Ramos (cell line): ENCODE results near the gene INS.

Experiments used
- in situ Hi-C: fragments of 300-500 bp; cut with MboI; formaldehyde crosslinking; loops from one replicate; pipeline ENCODE4 v1.14.3; 2022; ENCODE audit warnings: low sequenced_read_pairs; ENCODE audit not compliant: unreplicated experiment

The INS gene

DNA sequence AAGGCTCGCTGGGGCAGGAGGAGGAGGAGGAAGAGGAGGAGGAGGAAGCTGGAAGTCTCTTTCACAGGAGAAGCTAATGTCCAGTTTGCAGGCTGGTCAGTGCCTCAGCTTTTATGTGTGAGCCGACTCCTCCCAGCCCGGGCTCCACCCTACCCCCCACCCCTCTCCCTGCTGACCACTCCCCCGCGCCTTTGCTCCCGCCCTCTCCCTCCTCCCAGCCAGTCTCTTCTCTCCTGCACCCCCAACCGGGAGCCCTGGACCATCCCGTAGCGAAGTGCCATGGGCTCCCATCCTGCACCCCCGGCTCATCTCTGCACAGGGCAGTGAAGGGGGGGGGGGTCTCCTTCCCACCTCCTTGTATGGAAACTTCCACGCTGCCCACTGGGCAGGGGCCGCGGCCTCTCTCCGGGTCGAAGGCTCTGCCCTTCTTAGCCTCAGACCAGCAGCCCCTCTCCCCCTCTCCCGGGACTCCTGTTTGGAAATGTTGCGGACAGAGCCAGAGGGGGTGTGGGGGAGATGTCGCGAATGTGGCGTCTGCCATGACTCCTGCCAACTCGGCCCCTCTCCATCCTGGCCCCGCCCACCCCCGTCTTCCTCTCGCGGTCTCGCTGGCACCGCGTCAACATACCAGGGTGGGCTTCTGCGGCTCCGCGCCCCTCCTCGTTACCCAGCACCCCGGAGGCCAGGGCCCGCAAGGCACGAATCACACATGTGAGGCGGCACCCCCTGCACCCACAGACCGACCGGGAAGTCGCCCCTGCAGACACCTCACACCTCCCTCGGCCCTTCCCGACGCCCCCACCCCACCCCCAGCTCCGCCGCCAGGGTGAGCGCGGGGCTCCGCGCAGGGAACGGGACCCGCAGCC lies 23.6 kb downstream of the INS start:
- in situ Hi-C loops, result no loop called here

DNA sequence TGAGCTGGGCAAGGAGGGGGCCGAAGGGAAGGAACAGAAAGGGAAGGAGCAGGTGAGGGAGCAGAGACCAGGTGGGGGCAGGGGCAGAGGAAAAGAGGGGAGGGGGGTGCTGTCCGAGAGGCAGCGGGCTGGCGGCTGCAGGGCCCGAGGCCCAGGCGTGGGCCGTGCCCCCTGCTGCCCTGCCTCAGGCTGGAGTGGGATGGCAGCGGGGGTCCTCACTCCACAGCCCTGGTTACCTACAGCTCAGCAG lies 24.1 kb downstream of the INS start:
- in situ Hi-C loops, result no loop called here

- in situ Hi-C loops, result no loop called here
Observed at GRCh38 chr11:2136209-2136951, 24.6 kb downstream of the INS start.

- in situ Hi-C loops, result no loop called here
Observed at GRCh38 chr11:2135648-2136201, 25.3 kb downstream of the INS start.

GRCh38 chr11:2135018-2135569 lies 25.9 kb downstream of the INS start:
- in situ Hi-C loops, result no loop called here

DNA sequence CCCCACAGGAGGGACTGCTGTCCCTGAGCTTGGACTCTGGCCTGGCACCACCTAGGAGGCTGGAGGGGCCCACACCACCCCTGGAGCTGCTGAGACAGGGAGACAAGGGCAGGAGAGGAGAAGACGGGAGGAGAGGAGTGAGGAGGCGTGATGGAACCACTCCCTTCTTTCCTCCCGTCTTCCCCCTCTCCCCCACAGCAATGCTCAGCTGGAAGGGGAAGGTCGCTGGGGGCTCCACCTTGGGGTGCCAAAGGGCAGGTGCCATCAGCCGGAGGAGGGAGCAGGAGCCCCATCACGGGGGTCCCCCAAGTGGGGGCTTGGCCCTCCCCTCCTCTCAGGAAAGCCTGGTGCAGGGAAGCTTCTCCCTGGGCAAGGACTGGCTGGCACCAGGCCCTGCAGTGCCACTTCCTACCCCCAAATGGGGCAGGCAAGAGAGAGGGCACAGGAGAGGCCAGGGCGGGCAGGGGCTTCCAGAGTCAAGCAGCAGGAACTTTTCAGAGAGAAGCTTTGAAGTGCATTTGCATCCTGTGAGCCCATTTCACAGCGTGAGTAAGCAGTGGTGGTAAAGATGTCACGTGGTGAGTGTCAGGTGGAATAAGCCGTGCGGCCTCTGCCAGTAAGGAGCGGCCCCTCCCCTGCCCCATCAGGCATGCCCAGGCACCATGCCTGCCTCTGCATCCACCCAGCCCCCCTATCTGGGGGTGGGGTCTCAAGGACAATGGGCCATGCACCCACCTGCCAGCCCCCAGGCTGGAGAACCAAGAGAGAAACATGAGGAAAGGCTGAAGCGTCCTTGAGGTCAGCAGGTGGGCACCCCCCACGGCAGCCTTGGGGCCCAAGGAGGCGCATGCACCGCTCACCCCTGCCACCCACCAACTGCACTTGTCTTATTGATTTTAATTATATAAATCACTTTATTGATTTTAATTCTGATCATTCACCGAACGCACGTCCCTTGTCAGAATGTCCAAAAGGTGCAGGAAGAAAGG lies 26.7 kb downstream of the INS start:
- in situ Hi-C loops, result no loop called here

- in situ Hi-C loops, result no loop called here
Observed at GRCh38 chr11:2133241-2134021, 27.6 kb downstream of the INS start.

- in situ Hi-C loops, result no loop called here
Observed at GRCh38 chr11:2132874-2133240, 28.2 kb downstream of the INS start.

- in situ Hi-C loops, result no loop called here
Observed at GRCh38 chr11:2132246-2132645, 28.8 kb downstream of the INS start.

- in situ Hi-C loops, result no loop called here
Observed at GRCh38 chr11:2131371-2132236, 29.4 kb downstream of the INS start.

- in situ Hi-C loops, result no loop called here
Observed at GRCh38 chr11:2130881-2131352, 30.1 kb downstream of the INS start.

DNA sequence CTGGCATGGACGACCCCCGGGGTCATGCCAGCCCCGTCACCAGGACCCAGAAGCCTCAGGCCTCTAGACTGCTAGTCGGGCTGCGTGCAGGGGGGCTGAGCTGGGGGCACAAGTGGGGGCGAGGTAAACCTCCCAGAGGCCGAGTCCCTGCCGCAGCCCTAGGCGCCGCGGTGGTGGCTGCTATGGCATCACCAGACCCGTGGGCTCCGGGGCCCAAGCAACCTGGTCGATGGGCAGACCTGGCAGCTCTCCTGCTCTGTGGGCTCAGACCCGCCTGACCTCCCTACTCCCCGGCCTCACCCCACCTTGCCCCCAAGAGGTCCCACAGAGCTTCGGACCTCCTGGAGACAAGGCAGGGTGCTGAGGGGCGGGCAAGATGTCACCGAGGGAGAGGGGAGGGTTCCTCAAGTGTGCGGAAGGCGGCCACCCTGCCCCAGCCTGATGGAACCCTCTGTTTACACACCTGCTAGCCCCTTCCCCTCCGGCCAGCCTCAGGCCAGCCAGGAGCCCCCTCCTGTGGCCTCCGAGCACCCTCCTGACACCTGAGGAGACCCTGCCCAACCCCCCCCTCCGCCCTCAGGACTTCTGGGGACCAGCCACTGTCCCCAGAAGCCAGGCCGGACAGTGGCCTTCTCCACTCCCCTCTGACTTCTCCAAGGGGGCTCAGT lies 31.2 kb downstream of the INS start:
- in situ Hi-C loops, result no loop called here

DNA sequence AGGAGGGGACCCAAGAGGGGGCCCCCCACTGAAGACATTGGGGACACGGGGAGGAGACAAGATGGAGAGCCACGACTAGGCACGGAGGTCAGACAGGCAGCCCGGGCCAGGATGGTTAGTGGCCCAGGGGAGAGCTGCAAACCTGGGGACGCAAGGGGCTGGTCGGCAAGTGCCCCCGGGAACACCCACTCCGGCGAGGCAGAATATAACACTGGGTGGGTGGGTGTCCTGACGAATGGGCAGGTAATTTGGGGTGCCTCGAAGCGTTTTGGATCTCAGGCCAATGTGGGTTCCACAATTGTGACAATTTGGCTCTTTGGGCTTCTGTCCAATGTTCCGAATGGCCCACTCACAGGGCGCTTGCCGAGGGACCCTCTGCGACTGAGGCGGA lies 31.7 kb downstream of the INS start:
- in situ Hi-C loops, result no loop called here

GRCh38 chr11:2128511-2129307 lies 32.3 kb downstream of the INS start:
- in situ Hi-C loops, result no loop called here

DNA sequence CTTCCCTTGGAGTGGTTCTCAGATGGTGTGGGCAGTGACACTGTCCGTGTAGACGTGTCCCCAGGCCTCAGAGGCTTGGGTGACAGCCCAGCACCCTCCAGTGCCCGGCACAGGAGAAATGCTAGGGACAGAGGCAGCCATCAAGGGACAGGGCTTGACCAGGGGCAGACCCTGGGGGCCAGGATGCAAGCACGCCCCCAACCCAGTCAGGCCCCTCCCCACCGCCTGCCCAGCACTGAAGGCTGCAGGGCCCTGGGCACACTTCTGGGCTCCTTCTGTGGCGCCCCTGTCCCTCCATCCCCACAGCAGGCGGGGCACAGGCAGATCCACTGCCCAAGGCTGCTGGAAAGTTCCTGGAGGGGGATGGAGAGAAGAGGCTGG lies 32.9 kb downstream of the INS start:
- in situ Hi-C loops, result no loop called here

- in situ Hi-C loops, result no loop called here
Observed at GRCh38 chr11:2127482-2128129, 33.4 kb downstream of the INS start.
